H1 (cell line): ENCODE results near the gene ATP5F1E. TPM values are rescaled to one million over a fixed set of nuclear protein-coding genes. Genes with fewer than 3 reads are reported as not detected.

Source experiments
- ATF3 ChIP-seq: IDR thresholded peaks from 2 replicates; pipeline ENCODE4 v1.6.1; 2011; ENCODE audit warnings: low read depth, mild to moderate bottlenecking, low read length; ENCODE audit not compliant: insufficient read depth
- CHD7 ChIP-seq: fragments of 300-600 bp; sonication (generic); IDR thresholded peaks from 2 replicates; pipeline ENCODE4 v1.7.1; 2012; ENCODE audit warnings: low read length, moderate library complexity, mild to moderate bottlenecking, inconsistent platforms; ENCODE audit not compliant: insufficient replicate concordance
- POLR2A ChIP-seq, 2 experiments: IDR thresholded peaks; 1 replicate in 1 of 2; 2 replicates in 1 of 2; pipeline ENCODE4 v1.6.1; 2011; ENCODE audit warnings: low read depth in 2 of 2, low read length in 2 of 2, mild to moderate bottlenecking in 2 of 2; ENCODE audit errors: control extremely low read depth in 1 of 2
- POLR2AphosphoS5 ChIP-seq: IDR thresholded peaks from 2 replicates; pipeline ENCODE4 v1.6.1; 2011; ENCODE audit warnings: low read depth, low read length
- RFX5 ChIP-seq: IDR thresholded peaks from 2 replicates; pipeline ENCODE4 v1.6.1; 2011; ENCODE audit warnings: low read depth, low read length, improper control_type of control experiment, borderline replicate concordance
- SUZ12 ChIP-seq: fragments of 200-600 bp; sonication (generic); IDR thresholded peaks from 2 replicates; pipeline ENCODE4 v1.6.1; 2012; ENCODE audit warnings: mild to moderate bottlenecking, inconsistent platforms, low read length, moderate library complexity, mixed read lengths
- polyA plus RNA-seq, 7 experiments: library from polyadenylated mRNA; depleted of rRNA in 3 of 7; stranded (reverse) in 5 of 7; unstranded in 2 of 7; fragments of >200 nt in 5 of 7; fragments of 200-250 nt in 2 of 7; gene quantifications; 1 replicate in 5 of 7; 2 replicates in 1 of 7; 4 replicates in 1 of 7; pipeline versions ENCODE4 v1.2.1 to v1.2.3, GENCODE V29; 2011 to 2013; ENCODE audit warnings: missing spikeins in 2 of 7, mixed read lengths in 2 of 7
- total RNA-seq: library from RNA; stranded (reverse); fragmentation: NEBNext Ultra II Directional; extraction: Animal tissue kit (Norgen Biotek cat#: 25700); gene quantifications from 2 replicates; pipeline ENCODE4 v1.2.1, GENCODE V29; 2021

The ATP5F1E gene
- total and polyA plus RNA-seq, 2 of the 8 experiments (the other 6 are each of a cell fraction or from before 2014, with no cell fraction given), result 15.7 to 47.8 TPM

GRCh38 chr20:58995461-58996225 lies 36.5 kb downstream of the ATP5F1E start (continued):
- no peak for TF ChIP-seq CHD7
- TF ChIP-seq POLR2AphosphoS5, result no peak
- no peak for TF ChIP-seq SUZ12
- no peak for TF ChIP-seq ATF3
- no peak for TF ChIP-seq RFX5
- TF ChIP-seq POLR2A (IDR thresholded peaks at IDR 0.05; ENCODE audit: control extremely low read depth in 1 of 2, low read depth in 2 of 2, low read length in 2 of 2), result no peak
